IPS DF 6.9 (cell line): ENCODE results near the gene ZNF771.
"Not testable (repeated sequence)": the region's sequence is repeated elsewhere in the genome, so short reads cannot be mapped to it uniquely, and the experiment has no call there.

Experiments used
- DNase-seq: peaks from one replicate; pipeline ENCODE4 v3.0.0-alpha.2; 2013; ENCODE audit warnings: low read depth, low spot score
- H3K27ac ChIP-seq: one replicate; pipeline ENCODE4 v1.5.1; 2013; ENCODE audit warnings: low read length, control low read depth
- H3K27me3 ChIP-seq: 2 replicates; pipeline ENCODE4 v1.6.1; 2013; ENCODE audit warnings: mild to moderate bottlenecking, low read length; ENCODE audit not compliant: control insufficient read depth, insufficient read depth
- H3K36me3 ChIP-seq: 2 replicates; pipeline ENCODE4 v1.6.1; 2013; ENCODE audit warnings: low read length; ENCODE audit not compliant: control insufficient read depth, insufficient read depth
- H3K4me1 ChIP-seq: 2 replicates; pipeline ENCODE4 v1.6.1; 2013; ENCODE audit warnings: low read length; ENCODE audit not compliant: control insufficient read depth, insufficient read depth
- H3K4me3 ChIP-seq: 2 replicates; pipeline ENCODE4 v1.5.1; 2013; ENCODE audit warnings: mild to moderate bottlenecking, low read length
- H3K9me3 ChIP-seq: 2 replicates; pipeline ENCODE4 v1.6.1; 2013; ENCODE audit warnings: low read length, inconsistent platforms; ENCODE audit not compliant: control insufficient read depth, insufficient read depth
- WGBS: extraction: QIAGEN DNeasy Blood & Tissue Kit; methylation state at CpG from one replicate; pipeline ENCODE4 v1.1.7; 2013; ENCODE audit warnings: mixed read lengths, missing lambda C conversion rate; ENCODE audit not compliant: insufficient read length, insufficient coverage; 5-methylcytosine and 5-hydroxymethylcytosine counted together

The ZNF771 gene

GRCh38 chr16:30382111-30382881, 25.1 kb upstream of the ZNF771 start, which contains the start of gene SEPTIN1:
Gene SEPTIN1, minus strand, starts transcription at chr16:30382561. Its CDS starts 19 bp downstream, at chr16:30382542.
- Histone ChIP-seq H3K36me3 (no peaks in the 10 kb centered on the region), H3K27ac (no peak within 1 kb of the TSS), H3K4me3 (no peak within 1 kb of the TSS), H3K9me3 (no peaks in the 10 kb centered on the region), H3K4me1 (no peaks in the 10 kb centered on the region), H3K27me3 (no peaks in the 10 kb centered on the region)
- WGBS, result no CpG with 5 or more reads among the region's 12 CpGs
- DNase-seq, result no peak

DNA sequence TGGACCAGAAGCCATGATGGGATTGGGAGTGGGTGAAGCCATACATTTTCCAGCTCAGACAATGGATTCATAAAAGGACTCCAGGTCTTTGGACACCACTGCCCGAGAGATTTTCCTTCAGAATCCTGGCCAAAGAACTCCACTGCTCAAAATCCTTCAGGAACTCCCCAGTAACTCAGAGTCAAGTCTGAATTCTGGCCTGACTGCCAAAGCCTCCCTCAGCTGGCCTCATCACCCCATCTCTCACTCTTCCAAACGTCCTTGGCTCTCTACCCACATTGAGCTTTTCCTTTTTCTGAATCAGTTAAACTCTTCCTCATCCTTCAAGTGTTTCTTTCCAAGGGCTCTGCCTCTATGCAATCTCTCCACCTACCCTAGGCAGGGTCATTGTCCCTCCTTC, 23.9 kb upstream of the ZNF771 start:
- Histone ChIP-seq H3K36me3 (no peaks in the 10 kb centered on the region), H3K4me3 (no peak overlapping the region), H3K27ac (no peak overlapping the region), H3K27me3 (no peaks in the 10 kb centered on the region), H3K9me3 (no peaks in the 10 kb centered on the region), H3K4me1 (no peaks in the 10 kb centered on the region)
- no CpG with 5 or more reads among the region's 2 CpGs for WGBS
- DNase-seq, result no peak

- no peak overlapping the region for H3K27ac ChIP-seq
- no CpG with 5 or more reads among the region's 31 CpGs for WGBS
- H3K9me3 ChIP-seq, result no peaks in the 10 kb centered on the region
- H3K4me3 ChIP-seq, result peak overlapping the region; percentile 99; the same call in 1 of the 2 replicates
- DNase-seq, result no peak
- no peaks in the 10 kb centered on the region for H3K4me1 ChIP-seq
- H3K27me3 ChIP-seq, result no peaks in the 10 kb centered on the region
- H3K36me3 ChIP-seq, result peaks cover 17% of the 10 kb centered on the region
Measured at GRCh38 chr16:30394592-30395154, 12.7 kb upstream of the ZNF771 start.

GRCh38 chr16:30395155-30395991, 12.0 kb upstream of the ZNF771 start, which contains the start of gene ZNF48:
Gene ZNF48, plus strand, starts transcription at chr16:30395420. Its CDS starts 375 bp downstream, at chr16:30395795.
- Histone ChIP-seq H3K27ac (no peak within 1 kb of the TSS), H3K27me3 (no peaks in the 10 kb centered on the region), H3K4me1 (no peaks in the 10 kb centered on the region), H3K36me3 (peaks cover 17% of the 10 kb centered on the region), H3K9me3 (no peaks in the 10 kb centered on the region), H3K4me3 (peak within 1 kb of the TSS; percentile 99)
- DNase-seq, result no peak
- no CpG with 5 or more reads among the region's 103 CpGs for WGBS

GRCh38 chr16:30395992-30396585, 11.3 kb upstream of the ZNF771 start:
- no CpG with 5 or more reads among the region's 13 CpGs for WGBS
- DNase-seq, result no peak
- peaks cover 17% of the 10 kb centered on the region for H3K36me3 ChIP-seq
- H3K27ac ChIP-seq, result no peak overlapping the region
- peak overlapping the region; percentile 99; the same call in 1 of the 2 replicates for H3K4me3 ChIP-seq
- no peaks in the 10 kb centered on the region for H3K4me1 ChIP-seq
- no peaks in the 10 kb centered on the region for H3K27me3 ChIP-seq
- H3K9me3 ChIP-seq, result no peaks in the 10 kb centered on the region

DNA sequence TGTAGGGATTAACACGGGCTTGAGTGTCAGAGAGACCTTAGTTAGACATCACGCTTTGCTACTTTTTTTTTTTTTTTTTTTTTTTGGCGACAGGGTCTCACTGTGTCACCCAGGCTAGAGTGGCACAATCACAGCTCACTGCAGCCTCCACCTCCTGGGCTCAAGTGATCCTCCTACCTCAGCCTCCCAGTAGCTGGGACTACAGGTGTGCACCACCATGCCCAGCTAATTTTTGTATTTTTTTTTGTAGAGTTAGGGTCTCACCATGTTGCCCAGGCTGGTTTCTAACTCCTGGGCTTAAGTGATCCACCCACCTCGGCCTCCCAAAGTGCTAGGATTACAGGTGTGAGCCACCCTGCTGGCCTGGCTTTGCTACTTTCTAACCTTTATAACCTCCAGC, 10.8 kb upstream of the ZNF771 start:
- H3K9me3 ChIP-seq, H3K27ac ChIP-seq, H3K27me3 ChIP-seq, H3K4me3 ChIP-seq, DNase-seq, H3K4me1 ChIP-seq: not testable (repeated sequence)
- peaks cover 17% of the 10 kb centered on the region for H3K36me3 ChIP-seq
- no CpG with 5 or more reads among the region's 4 CpGs for WGBS

DNA sequence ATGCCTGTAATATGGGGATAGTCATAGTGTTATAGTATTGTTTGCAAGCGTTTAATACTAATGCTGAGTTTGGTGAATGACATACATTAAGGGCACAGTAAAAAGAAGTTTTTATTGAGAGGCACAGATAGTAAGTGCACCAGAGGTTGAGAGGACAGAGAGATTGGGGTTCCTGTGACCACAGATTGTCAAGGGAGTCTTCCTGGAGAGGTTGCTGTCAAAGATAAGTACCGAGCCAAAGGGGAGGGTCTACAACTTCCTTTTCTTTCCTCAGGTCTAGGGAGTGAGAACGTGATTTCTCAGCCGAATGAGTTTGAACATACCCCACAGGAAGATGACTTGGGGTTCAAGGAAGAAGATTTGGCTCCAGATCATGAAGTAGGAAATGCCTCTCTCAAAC, 10.3 kb upstream of the ZNF771 start:
- no peak overlapping the region for H3K27ac ChIP-seq
- peaks cover 17% of the 10 kb centered on the region for H3K36me3 ChIP-seq
- no peaks in the 10 kb centered on the region for H3K4me1 ChIP-seq
- H3K4me3 ChIP-seq, result no peak overlapping the region
- WGBS, result no CpG with 5 or more reads among the region's 4 CpGs
- no peaks in the 10 kb centered on the region for H3K27me3 ChIP-seq
- H3K9me3 ChIP-seq, result no peaks in the 10 kb centered on the region
- no peak for DNase-seq

- no peak for DNase-seq
- Histone ChIP-seq H3K9me3 (no peaks in the 10 kb centered on the region), H3K27ac (no peak overlapping the region), H3K4me3 (no peak overlapping the region), H3K36me3 (peaks cover 17% of the 10 kb centered on the region), H3K4me1 (no peaks in the 10 kb centered on the region), H3K27me3 (no peaks in the 10 kb centered on the region)
- no CpG with 5 or more reads among the region's 42 CpGs for WGBS
Measured at GRCh38 chr16:30397776-30398660, 9.4 kb upstream of the ZNF771 start.

GRCh38 chr16:30398661-30399434, 8.6 kb upstream of the ZNF771 start:
- Histone ChIP-seq H3K4me1 (no peaks in the 10 kb centered on the region), H3K27ac (no peak overlapping the region), H3K27me3 (no peaks in the 10 kb centered on the region), H3K9me3 (no peaks in the 10 kb centered on the region), H3K36me3 (peaks cover 17% of the 10 kb centered on the region), H3K4me3 (no peak overlapping the region)
- no CpG with 5 or more reads among the region's 23 CpGs for WGBS
- DNase-seq, result no peak
